ENCODE data around the gene PRKCI.

DNA sequence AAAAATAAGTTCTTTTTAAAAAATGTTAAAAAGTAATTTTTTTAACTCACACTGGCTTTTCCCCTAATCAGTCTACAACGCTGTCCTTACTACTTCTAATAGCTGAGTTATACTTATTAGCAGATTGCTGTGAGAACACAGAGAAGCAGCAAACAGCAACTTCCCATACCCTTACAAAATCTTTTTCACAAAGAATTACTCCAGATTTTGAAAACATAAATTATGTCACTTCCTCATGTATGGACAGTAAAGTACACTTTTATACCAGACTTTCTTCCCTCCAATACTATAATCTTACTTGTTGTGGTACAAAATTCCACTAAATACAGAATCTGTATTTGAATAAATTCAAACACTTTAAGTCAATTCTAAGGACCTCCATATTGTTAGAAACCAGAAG lies 42.8 kb upstream of the PRKCI start:
- TF ChIP-seq CTCF (IDR thresholded peaks at IDR 0.05; ENCODE audit: low read depth, low read length, poor library complexity, severe bottlenecking): no peak
- TF ChIP-seq EZH2phosphoT487 (IDR thresholded peaks at IDR 0.05; ENCODE audit: borderline replicate concordance, low read length): no peak
